Fibroblast of lung (primary cell): ENCODE results near the gene RUNX2. TPM values are rescaled to one million over a fixed set of nuclear protein-coding genes. Genes with fewer than 3 reads are reported as not detected.

ENCODE experiments used
- DNase-seq, 2 donors: peaks; one replicate each; pipeline versions ENCODE4 v3.0.0 to v3.0.0-alpha.2; 2010; ENCODE audit warnings: low read depth in 2 of 2
- H2AFZ ChIP-seq: 2 replicates; pipeline ENCODE4 v1.5.1; 2012; ENCODE audit warnings: low read length, control low read depth, inconsistent platforms
- H3K27ac ChIP-seq: 2 replicates; pipeline ENCODE4 v1.5.1; 2011; ENCODE audit warnings: low read length, control low read depth; ENCODE audit not compliant: insufficient read depth
- H3K27me3 ChIP-seq: 2 replicates; pipeline ENCODE4 v1.5.1; 2011; ENCODE audit warnings: mild to moderate bottlenecking, low read length; ENCODE audit not compliant: control insufficient read depth, insufficient read depth
- H3K36me3 ChIP-seq: 2 replicates; pipeline ENCODE4 v1.5.1; 2011; ENCODE audit warnings: low read length; ENCODE audit not compliant: control insufficient read depth, insufficient read depth
- H3K4me1 ChIP-seq: 2 replicates; pipeline ENCODE4 v1.5.1; 2011; ENCODE audit warnings: low read length; ENCODE audit not compliant: control insufficient read depth, insufficient read depth; ENCODE audit errors: extremely low read depth
- H3K4me2 ChIP-seq: 2 replicates; pipeline ENCODE4 v1.5.1; 2011; ENCODE audit warnings: low read length, control low read depth; ENCODE audit not compliant: insufficient read depth; ENCODE audit errors: extremely low read depth
- H3K4me3 ChIP-seq, 4 experiments: fragments of 200-600 bp in 1 of 4; sonication (generic) in 1 of 4; replicated peaks in 1 of 4; 2 replicates each; pipeline ENCODE4 v1.5.1; 2011 to 2016; ENCODE audit warnings: low read length in 4 of 4, low read depth in 3 of 4, mild to moderate bottlenecking in 3 of 4, control low read depth in 2 of 4, inconsistent platforms in 1 of 4, mixed read lengths in 1 of 4; ENCODE audit not compliant: insufficient read depth in 1 of 4; ENCODE audit errors: control extremely low read depth in 1 of 4
- H3K79me2 ChIP-seq: 2 replicates; pipeline ENCODE4 v1.5.1; 2012; ENCODE audit warnings: mild to moderate bottlenecking, low read length, inconsistent platforms; ENCODE audit not compliant: control insufficient read depth, insufficient read depth
- H3K9ac ChIP-seq: 2 replicates; pipeline ENCODE4 v1.5.1; 2011; ENCODE audit warnings: mild to moderate bottlenecking, low read length, control low read depth; ENCODE audit not compliant: insufficient read depth
- H3K9me3 ChIP-seq: 2 replicates; pipeline ENCODE4 v1.5.1; 2012; ENCODE audit warnings: low read depth, low read length; ENCODE audit not compliant: control insufficient read depth, insufficient read depth
- H4K20me1 ChIP-seq: 2 replicates; pipeline ENCODE4 v1.5.1; 2011; ENCODE audit warnings: low read length; ENCODE audit not compliant: control insufficient read depth, insufficient read depth; ENCODE audit errors: extremely low read depth
- EZH2 ChIP-seq: IDR thresholded peaks from 2 replicates; pipeline ENCODE4 v1.5.1; 2012; ENCODE audit warnings: low read length, control low read depth, mild to moderate bottlenecking; ENCODE audit errors: missing control alignments
- polyA plus RNA-seq, 2 donors: library from polyadenylated mRNA; depleted of rRNA in 1 of 2; stranded (reverse) in 1 of 2; unstranded in 1 of 2; fragments of >200 nt; gene quantifications; 2 replicates each; pipeline ENCODE4 v1.2.1, GENCODE V29; 2011 to 2012; ENCODE audit warnings: missing spikeins in 1 of 2
- total RNA-seq: library from RNA; depleted of rRNA; stranded (reverse); fragments of >200 nt; gene quantifications from 2 replicates; pipeline ENCODE4 v1.2.1, GENCODE V29; 2014
- TF ChIP-seq, protein P1 (sequence below), 2 donors: IDR thresholded peaks in 1 of 2; conservative IDR thresholded peaks in 1 of 2; 1 replicate in 1 of 2; 2 replicates in 1 of 2; pipeline ENCODE4 v1.5.1; 2011 to 2012; ENCODE audit warnings: low read length in 2 of 2, control low read depth in 1 of 2, inconsistent platforms in 1 of 2, low read depth in 1 of 2, mild to moderate bottlenecking in 1 of 2

The RUNX2 gene
- total and polyA plus RNA-seq, 2 donors (not counting 1 experiment from before 2014, with no cell fraction given), result 2.5 to 4.5 TPM

- Histone ChIP-seq H2AFZ (peak overlapping the region; percentile 48), H3K9ac (peak overlapping the region; percentile 85), H3K36me3 (no peaks in the 10 kb centered on the region), H3K9me3 (no peaks in the 10 kb centered on the region), H4K20me1 (no peaks in the 10 kb centered on the region), H3K4me1 (no peaks in the 10 kb centered on the region), H3K4me2 (peak overlapping the region; percentile 89), H3K4me3 (peak overlapping the region; percentile 44 to 96 (median 74)), H3K27me3 (no peaks in the 10 kb centered on the region), H3K79me2 (no peaks in the 10 kb centered on the region), H3K27ac (peak overlapping the region; percentile 96)
- TF ChIP-seq, protein P1, sequence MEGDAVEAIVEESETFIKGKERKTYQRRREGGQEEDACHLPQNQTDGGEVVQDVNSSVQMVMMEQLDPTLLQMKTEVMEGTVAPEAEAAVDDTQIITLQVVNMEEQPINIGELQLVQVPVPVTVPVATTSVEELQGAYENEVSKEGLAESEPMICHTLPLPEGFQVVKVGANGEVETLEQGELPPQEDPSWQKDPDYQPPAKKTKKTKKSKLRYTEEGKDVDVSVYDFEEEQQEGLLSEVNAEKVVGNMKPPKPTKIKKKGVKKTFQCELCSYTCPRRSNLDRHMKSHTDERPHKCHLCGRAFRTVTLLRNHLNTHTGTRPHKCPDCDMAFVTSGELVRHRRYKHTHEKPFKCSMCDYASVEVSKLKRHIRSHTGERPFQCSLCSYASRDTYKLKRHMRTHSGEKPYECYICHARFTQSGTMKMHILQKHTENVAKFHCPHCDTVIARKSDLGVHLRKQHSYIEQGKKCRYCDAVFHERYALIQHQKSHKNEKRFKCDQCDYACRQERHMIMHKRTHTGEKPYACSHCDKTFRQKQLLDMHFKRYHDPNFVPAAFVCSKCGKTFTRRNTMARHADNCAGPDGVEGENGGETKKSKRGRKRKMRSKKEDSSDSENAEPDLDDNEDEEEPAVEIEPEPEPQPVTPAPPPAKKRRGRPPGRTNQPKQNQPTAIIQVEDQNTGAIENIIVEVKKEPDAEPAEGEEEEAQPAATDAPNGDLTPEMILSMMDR (conservative IDR thresholded peaks at IDR 0.05 in 1 of 2, IDR thresholded peaks at IDR 0.05 in 1 of 2; ENCODE audit: low read depth in 1 of 2, low read length in 2 of 2), result no peak
- no peak for TF ChIP-seq EZH2
- DNase-seq, result peak; percentile 26 to 67
These were observed 48.3 kb downstream of the RUNX2 start for GRCh38 chr6:45376310-45377042.

GRCh38 chr6:45377043-45377553 lies 49.0 kb downstream of the RUNX2 start:
- no peaks in the 10 kb centered on the region for H3K27me3 ChIP-seq
- peak overlapping the region; percentile 96 for H3K27ac ChIP-seq
- DNase-seq, result peak; percentile 15 to 31
- H3K79me2 ChIP-seq, result no peaks in the 10 kb centered on the region
- peak overlapping the region; percentile 46 for H2AFZ ChIP-seq
- peak overlapping the region; percentile 89 for H3K4me2 ChIP-seq
- no peaks in the 10 kb centered on the region for H3K36me3 ChIP-seq
- H3K9ac ChIP-seq, result peak overlapping the region; percentile 85
- TF ChIP-seq, protein P1 (conservative IDR thresholded peaks at IDR 0.05 in 1 of 2, IDR thresholded peaks at IDR 0.05 in 1 of 2; ENCODE audit: low read depth in 1 of 2, low read length in 2 of 2), result no peak
- TF ChIP-seq EZH2, result no peak
- no peaks in the 10 kb centered on the region for H4K20me1 ChIP-seq
- H3K4me1 ChIP-seq, result no peaks in the 10 kb centered on the region
- peak overlapping the region; percentile 44 to 96 (median 74) for H3K4me3 ChIP-seq
- H3K9me3 ChIP-seq, result no peaks in the 10 kb centered on the region

DNA sequence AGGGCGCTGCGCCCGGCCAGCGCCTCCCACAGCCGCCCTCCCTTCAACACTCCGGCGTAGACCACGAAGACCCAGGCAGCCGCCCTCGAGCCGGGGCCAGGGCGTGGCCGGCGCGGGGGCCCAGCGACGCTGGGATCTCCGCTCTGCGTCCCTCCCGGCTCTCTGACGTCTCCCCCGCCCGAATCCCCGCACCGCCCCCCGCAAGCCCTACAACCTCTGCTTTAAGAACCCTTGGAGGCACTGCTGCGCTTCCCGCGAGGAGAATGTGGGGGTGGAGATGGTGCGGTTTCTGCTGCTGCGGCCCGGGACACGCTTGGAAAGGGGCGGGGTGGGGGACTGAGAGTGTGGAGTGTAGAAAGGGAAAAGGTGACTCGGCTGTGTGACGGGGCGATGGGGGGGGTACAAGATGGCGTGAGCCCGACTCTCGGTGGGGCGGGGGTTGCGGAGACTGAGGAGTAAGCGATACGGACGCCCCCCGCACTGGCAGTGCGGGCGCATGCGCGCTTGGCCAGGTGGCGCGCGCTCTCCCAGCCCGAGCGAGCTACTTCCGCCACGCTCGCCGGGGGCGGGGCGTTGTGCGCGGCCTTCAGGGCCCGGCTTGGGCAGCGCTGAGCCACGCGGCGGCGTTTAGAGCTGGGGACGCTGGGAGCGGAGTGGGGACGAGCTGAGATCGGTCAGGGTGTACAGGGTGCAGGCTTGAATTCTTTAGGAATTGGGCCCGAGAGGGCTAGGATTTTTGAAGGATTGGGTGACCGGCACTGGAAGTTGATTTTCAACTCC lies 49.6 kb downstream of the RUNX2 start, which contains the start of gene SUPT3H:
Gene SUPT3H, minus strand, starts transcription at position 381 of the 780 bp plus-strand sequence.
- Histone ChIP-seq H3K9ac (peak within 1 kb of the TSS; percentile 85), H3K79me2 (no peaks in the 10 kb centered on the region), H3K27ac (peak within 1 kb of the TSS; percentile 96), H3K36me3 (no peaks in the 10 kb centered on the region), H3K4me3 (peak within 1 kb of the TSS; percentile 44 to 96 (median 74)), H3K9me3 (no peaks in the 10 kb centered on the region), H3K27me3 (no peaks in the 10 kb centered on the region), H3K4me1 (no peaks in the 10 kb centered on the region), H4K20me1 (no peaks in the 10 kb centered on the region), H3K4me2 (peak within 1 kb of the TSS; percentile 89), H2AFZ (peak within 1 kb of the TSS; percentile 93)
- no peak for TF ChIP-seq EZH2
- TF ChIP-seq, protein P1 (conservative IDR thresholded peaks at IDR 0.05 in 1 of 2, IDR thresholded peaks at IDR 0.05 in 1 of 2; ENCODE audit: low read depth in 1 of 2, low read length in 2 of 2), result peak; percentile 13 to 19
- DNase-seq, result peak; percentile 93 to 95
